ENCODE results near the gene SPEG.

The SPEG gene

DNA sequence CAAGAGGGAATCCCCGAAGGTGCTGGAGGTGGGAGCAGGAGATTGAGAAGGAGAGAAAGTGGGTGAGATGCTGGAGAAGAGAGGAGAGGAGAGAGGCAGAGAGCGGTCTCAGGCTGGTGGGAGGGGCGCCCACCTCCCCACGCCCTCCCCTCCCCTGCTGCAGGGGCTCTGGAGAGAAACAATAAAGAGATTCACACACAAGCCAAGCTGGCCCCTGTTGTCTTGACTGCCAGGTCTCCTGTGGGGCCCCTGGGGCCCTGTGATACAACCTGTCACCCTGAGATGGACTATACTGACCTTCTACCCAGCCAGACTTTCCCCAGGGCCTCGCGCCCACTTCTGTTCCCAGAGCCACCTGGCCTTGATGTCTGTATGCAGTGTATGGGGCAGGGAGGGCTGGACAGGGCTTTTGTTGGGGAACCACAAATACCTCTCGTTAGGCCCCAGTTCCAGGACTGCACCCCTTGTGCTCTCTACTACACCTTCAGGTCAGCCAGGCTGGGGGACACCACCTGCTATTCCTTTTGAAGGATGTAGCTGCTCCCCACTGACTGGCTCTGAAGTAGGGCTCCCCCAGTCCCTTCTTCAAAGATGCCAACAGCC, 8.0 kb upstream of the SPEG start:
- H3K18ac ChIP-seq (ENCODE audit: low read length), result peak overlapping the region; percentile 90
- H4K8ac ChIP-seq (ENCODE audit: low read depth, low read length), result no peak overlapping the region
- H2BK15ac ChIP-seq (ENCODE audit: low read length), result no peak overlapping the region
- no peak overlapping the region for H3K27ac ChIP-seq (replicated peaks; ENCODE audit: low read length)
- no peak overlapping the region for H3K4ac ChIP-seq (ENCODE audit: low read length)
- no peak overlapping the region for H2BK12ac ChIP-seq (ENCODE audit: low read length)
- no peak overlapping the region for H3K4me3 ChIP-seq (ENCODE audit: low read length in 2 of 2)
- H3K79me1 ChIP-seq (ENCODE audit: low read depth, low read length), result no peaks in the 10 kb centered on the region
- no peak overlapping the region for H4K91ac ChIP-seq (ENCODE audit: low read depth, low read length, poor library complexity)
- peaks cover 0 to 50% (median 0%) of the 10 kb centered on the region in 3 experiments for H3K27me3 ChIP-seq (ENCODE audit: control insufficient read depth in 3 of 3, insufficient read depth in 3 of 3, low read depth in 1 of 3, low read length in 3 of 3)
- peaks cover 7 to 10% of the 10 kb centered on the region in 2 donors for H3K4me1 ChIP-seq (ENCODE audit: control insufficient read depth in 2 of 2, insufficient read depth in 1 of 2, low read depth in 1 of 2, low read length in 2 of 2)
- H3K23ac ChIP-seq (ENCODE audit: low read depth, low read length, poor library complexity), result peak overlapping the region; percentile 85
- no peak overlapping the region for H3K14ac ChIP-seq (ENCODE audit: low read length)
- H2BK120ac ChIP-seq (ENCODE audit: low read depth, low read length), result no peak overlapping the region
- H3K9me3 ChIP-seq (replicated peaks in 1 of 2; ENCODE audit: control insufficient read depth in 2 of 2, insufficient read depth in 1 of 2, low read depth in 1 of 2, low read length in 2 of 2), result no peaks in the 10 kb centered on the region
- H3K36me3 ChIP-seq (replicated peaks in 1 of 2; ENCODE audit: control insufficient read depth in 2 of 2, insufficient read depth in 2 of 2, low read length in 2 of 2), result no peaks in the 10 kb centered on the region
- WGBS, 2 donors (ENCODE audit: extremely low coverage in 2 of 2, insufficient read length in 2 of 2, insufficient replicate concordance in 1 of 2), result no CpG with 5 or more reads among the region's 7 CpGs
- H2AFZ ChIP-seq (ENCODE audit: low read length), result no peak overlapping the region
- DNase-seq (ENCODE audit: low spot score), result no peak
- peak overlapping the region; percentile 89 for H2BK5ac ChIP-seq (ENCODE audit: low read length)
- no peak overlapping the region for H3K4me2 ChIP-seq (ENCODE audit: insufficient read depth, low read length, poor library complexity, severe bottlenecking)
- no peak overlapping the region for H3K9ac ChIP-seq (ENCODE audit: low read depth, low read length, poor library complexity)
- H2AK5ac ChIP-seq (ENCODE audit: low read depth, low read length), result peak overlapping the region; percentile 90

DNA sequence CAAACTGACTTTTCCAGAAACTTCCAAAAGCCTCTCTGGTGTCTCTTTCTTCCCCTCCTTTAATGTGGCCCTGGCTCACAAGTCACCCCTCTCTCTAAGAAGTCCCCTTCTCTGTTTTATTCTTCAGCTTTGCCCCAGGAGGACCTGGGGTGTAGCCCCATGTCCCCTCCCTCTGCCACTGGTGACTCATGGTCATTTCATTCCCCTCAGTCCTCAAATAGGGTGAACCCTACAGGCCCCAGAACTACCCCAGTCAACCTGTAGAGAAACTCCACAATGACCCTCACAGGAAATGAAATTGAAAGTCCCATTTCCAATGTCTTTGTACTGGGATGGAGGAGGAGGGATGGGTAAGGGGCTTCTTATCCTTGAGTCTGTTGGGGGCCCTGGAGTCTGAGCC, 6.2 kb upstream of the SPEG start:
- Histone ChIP-seq H3K9me3 (replicated peaks in 1 of 2; ENCODE audit: control insufficient read depth in 2 of 2, insufficient read depth in 1 of 2, low read depth in 1 of 2, low read length in 2 of 2) (no peaks in the 10 kb centered on the region), H2AFZ (ENCODE audit: low read length) (no peak overlapping the region), H3K4me3 (ENCODE audit: low read length in 2 of 2) (no peak overlapping the region), H2AK5ac (ENCODE audit: low read depth, low read length) (no peak overlapping the region), H3K36me3 (replicated peaks in 1 of 2; ENCODE audit: control insufficient read depth in 2 of 2, insufficient read depth in 2 of 2, low read length in 2 of 2) (no peaks in the 10 kb centered on the region), H2BK5ac (ENCODE audit: low read length) (no peak overlapping the region), H2BK12ac (ENCODE audit: low read length) (no peak overlapping the region), H3K18ac (ENCODE audit: low read length) (no peak overlapping the region), H3K27ac (replicated peaks; ENCODE audit: low read length) (no peak overlapping the region), H4K91ac (ENCODE audit: low read depth, low read length, poor library complexity) (no peak overlapping the region), H3K23ac (ENCODE audit: low read depth, low read length, poor library complexity) (no peak overlapping the region), H3K4me1 (ENCODE audit: control insufficient read depth in 2 of 2, insufficient read depth in 1 of 2, low read depth in 1 of 2, low read length in 2 of 2) (peaks cover 7 to 10% of the 10 kb centered on the region in 2 donors), H3K79me1 (ENCODE audit: low read depth, low read length) (no peaks in the 10 kb centered on the region), H3K14ac (ENCODE audit: low read length) (no peak overlapping the region), H4K8ac (ENCODE audit: low read depth, low read length) (no peak overlapping the region), H3K9ac (ENCODE audit: low read depth, low read length, poor library complexity) (no peak overlapping the region), H3K4me2 (ENCODE audit: insufficient read depth, low read length, poor library complexity, severe bottlenecking) (no peak overlapping the region), H3K27me3 (ENCODE audit: control insufficient read depth in 3 of 3, insufficient read depth in 3 of 3, low read depth in 1 of 3, low read length in 3 of 3) (peaks cover 0 to 53% (median 0%) of the 10 kb centered on the region in 3 experiments), H2BK15ac (ENCODE audit: low read length) (no peak overlapping the region), H3K4ac (ENCODE audit: low read length) (no peak overlapping the region), H2BK120ac (ENCODE audit: low read depth, low read length) (no peak overlapping the region)
- no peak for DNase-seq (ENCODE audit: low spot score)

DNA sequence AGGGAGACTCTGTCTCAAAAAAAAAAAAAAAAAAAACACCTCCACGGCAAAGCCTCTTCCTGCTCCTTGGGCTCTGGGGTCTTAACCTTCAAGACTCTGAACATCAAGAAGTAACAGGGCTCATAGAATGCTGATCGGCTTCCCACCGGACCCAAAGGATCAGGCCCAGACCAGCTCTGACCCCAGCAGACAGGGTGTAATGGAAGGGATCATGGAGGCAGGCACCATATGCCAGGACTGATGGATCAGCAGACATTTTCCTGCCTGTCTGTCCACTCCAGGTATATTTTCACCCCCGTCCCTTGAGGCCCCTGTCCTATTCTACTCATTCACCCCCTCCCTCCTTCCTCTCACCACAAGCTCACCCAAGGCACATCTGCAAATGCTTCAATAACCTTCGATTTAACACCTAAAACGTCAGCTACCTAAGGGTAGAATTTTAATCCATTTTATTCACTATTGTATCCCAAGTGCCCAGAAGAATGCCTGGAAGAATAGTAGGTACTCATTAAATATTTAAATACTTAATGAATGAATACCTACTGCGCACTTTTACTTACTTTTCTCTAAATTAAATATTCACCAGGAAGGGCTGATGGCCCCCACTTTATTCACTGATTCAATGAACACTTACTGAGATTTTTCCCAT, 4.6 kb upstream of the SPEG start:
- Histone ChIP-seq H3K9me3 (replicated peaks in 1 of 2; ENCODE audit: control insufficient read depth in 2 of 2, insufficient read depth in 1 of 2, low read depth in 1 of 2, low read length in 2 of 2) (no peaks in the 10 kb centered on the region), H2BK5ac (ENCODE audit: low read length) (no peak overlapping the region), H3K23ac (ENCODE audit: low read depth, low read length, poor library complexity) (no peak overlapping the region), H3K36me3 (replicated peaks in 1 of 2; ENCODE audit: control insufficient read depth in 2 of 2, insufficient read depth in 2 of 2, low read length in 2 of 2) (no peaks in the 10 kb centered on the region), H3K14ac (ENCODE audit: low read length) (no peak overlapping the region), H3K4me3 (ENCODE audit: low read length in 2 of 2) (no peak overlapping the region), H2BK12ac (ENCODE audit: low read length) (peak overlapping the region; percentile 93), H3K4me1 (ENCODE audit: control insufficient read depth in 2 of 2, insufficient read depth in 1 of 2, low read depth in 1 of 2, low read length in 2 of 2) (peaks cover 14 to 17% of the 10 kb centered on the region in 2 donors), H3K4ac (ENCODE audit: low read length) (no peak overlapping the region), H2BK15ac (ENCODE audit: low read length) (no peak overlapping the region), H2BK120ac (ENCODE audit: low read depth, low read length) (no peak overlapping the region), H4K91ac (ENCODE audit: low read depth, low read length, poor library complexity) (no peak overlapping the region), H3K4me2 (ENCODE audit: insufficient read depth, low read length, poor library complexity, severe bottlenecking) (no peak overlapping the region), H3K9ac (ENCODE audit: low read depth, low read length, poor library complexity) (no peak overlapping the region), H3K27me3 (ENCODE audit: control insufficient read depth in 3 of 3, insufficient read depth in 3 of 3, low read depth in 1 of 3, low read length in 3 of 3) (peaks cover 0 to 68% (median 4%) of the 10 kb centered on the region in 3 experiments), H3K18ac (ENCODE audit: low read length) (no peak overlapping the region), H2AK5ac (ENCODE audit: low read depth, low read length) (no peak overlapping the region), H2AFZ (ENCODE audit: low read length) (no peak overlapping the region), H3K27ac (replicated peaks; ENCODE audit: low read length) (no peak overlapping the region), H4K8ac (ENCODE audit: low read depth, low read length) (no peak overlapping the region), H3K79me1 (ENCODE audit: low read depth, low read length) (no peaks in the 10 kb centered on the region)
- DNase-seq (ENCODE audit: low spot score), result no peak
- WGBS, 2 donors (ENCODE audit: extremely low coverage in 2 of 2, insufficient read length in 2 of 2, insufficient replicate concordance in 1 of 2), result no CpG with 5 or more reads among the region's 7 CpGs

GRCh38 chr2:219430633-219431615, 3.7 kb upstream of the SPEG start:
- Histone ChIP-seq H3K14ac (ENCODE audit: low read length) (peak overlapping the region; percentile 92), H2AK5ac (ENCODE audit: low read depth, low read length) (no peak overlapping the region), H3K4ac (ENCODE audit: low read length) (no peak overlapping the region), H2BK12ac (ENCODE audit: low read length) (peak overlapping the region; percentile 93), H3K4me3 (ENCODE audit: low read length in 2 of 2) (no peak overlapping the region), H3K79me1 (ENCODE audit: low read depth, low read length) (no peaks in the 10 kb centered on the region), H4K8ac (ENCODE audit: low read depth, low read length) (no peak overlapping the region), H3K27ac (replicated peaks; ENCODE audit: low read length) (no peak overlapping the region), H3K18ac (ENCODE audit: low read length) (peak overlapping the region; percentile 45), H2BK5ac (ENCODE audit: low read length) (no peak overlapping the region), H2BK120ac (ENCODE audit: low read depth, low read length) (no peak overlapping the region), H2BK15ac (ENCODE audit: low read length) (peak overlapping the region; percentile 65), H3K27me3 (ENCODE audit: control insufficient read depth in 3 of 3, insufficient read depth in 3 of 3, low read depth in 1 of 3, low read length in 3 of 3) (peaks cover 0 to 69% (median 13%) of the 10 kb centered on the region in 3 experiments), H2AFZ (ENCODE audit: low read length) (no peak overlapping the region), H3K36me3 (replicated peaks in 1 of 2; ENCODE audit: control insufficient read depth in 2 of 2, insufficient read depth in 2 of 2, low read length in 2 of 2) (no peaks in the 10 kb centered on the region), H3K4me1 (ENCODE audit: control insufficient read depth in 2 of 2, insufficient read depth in 1 of 2, low read depth in 1 of 2, low read length in 2 of 2) (peaks cover 15 to 16% of the 10 kb centered on the region in 2 donors), H3K9me3 (replicated peaks in 1 of 2; ENCODE audit: control insufficient read depth in 2 of 2, insufficient read depth in 1 of 2, low read depth in 1 of 2, low read length in 2 of 2) (no peaks in the 10 kb centered on the region), H3K4me2 (ENCODE audit: insufficient read depth, low read length, poor library complexity, severe bottlenecking) (no peak overlapping the region), H4K91ac (ENCODE audit: low read depth, low read length, poor library complexity) (no peak overlapping the region), H3K9ac (ENCODE audit: low read depth, low read length, poor library complexity) (peak overlapping the region; percentile 1), H3K23ac (ENCODE audit: low read depth, low read length, poor library complexity) (no peak overlapping the region)
- WGBS, 2 donors (ENCODE audit: extremely low coverage in 2 of 2, insufficient read length in 2 of 2, insufficient replicate concordance in 1 of 2), result no CpG with 5 or more reads among the region's 9 CpGs
- no peak for DNase-seq (ENCODE audit: low spot score)
